ENCODE data around the gene RUNX3. TPM values are rescaled to one million over a fixed set of nuclear protein-coding genes. Genes with fewer than 3 reads are reported as not detected.

Gene RUNX3
- total and polyA plus RNA-seq, 2 of the 8 experiments (the other 6 are each of a cell fraction or from before 2014, with no cell fraction given), result 0.62 to 0.82 TPM

- Histone ChIP-seq H3K9ac (replicated peaks in 1 of 4; ENCODE audit: extremely low read depth in 1 of 4, low read depth in 3 of 4, low read length in 3 of 4) (no peak overlapping the region), H3K23me2 (ENCODE audit: low read depth, low read length) (peaks cover 2% of the 10 kb centered on the region; the same call in 1 of the 2 replicates), H2AK5ac (ENCODE audit: low read depth, low read length) (no peak overlapping the region), H3K4me1 (replicated peaks in 1 of 4; ENCODE audit: control insufficient read depth in 3 of 4, insufficient read depth in 4 of 4, low read length in 3 of 4) (peaks cover 0 to 24% (median 11%) of the 10 kb centered on the region in 4 experiments; a peak in 6 of 7 replicates), H2BK12ac (ENCODE audit: low read depth, low read length) (peak overlapping the region; percentile 2; the same call in 1 of the 2 replicates), H3K4me2 (ENCODE audit: insufficient read depth in 1 of 2, low read depth in 2 of 2, low read length in 2 of 2) (no peak overlapping the region), H3K79me1 (ENCODE audit: low read depth, low read length) (no peaks in the 10 kb centered on the region), H3K9me3 (ENCODE audit: insufficient read depth in 2 of 2, low read depth in 1 of 2, low read length in 1 of 2) (peaks cover 4 to 6% of the 10 kb centered on the region in 2 experiments), H4K20me1 (replicated peaks in 1 of 2; ENCODE audit: control insufficient read depth in 1 of 2, insufficient read depth in 2 of 2, low read length in 2 of 2) (peaks cover 0 to 3% of the 10 kb centered on the region in 2 experiments), H3K27me3 (replicated peaks in 1 of 4; ENCODE audit: control insufficient read depth in 3 of 4, extremely low read depth in 1 of 4, insufficient read depth in 3 of 4, low read length in 3 of 4) (no peaks in the 10 kb centered on the region; a peak in 1 of 7 replicates), H3K27ac (ENCODE audit: low read depth, low read length) (no peak overlapping the region), H3K56ac (replicated peaks; ENCODE audit: insufficient read length, low read depth, low read length) (no peak overlapping the region), H3K18ac (ENCODE audit: extremely low read depth, low read length) (no peak overlapping the region), H3K23ac (ENCODE audit: insufficient read length) (no peak overlapping the region), H2BK15ac (ENCODE audit: low read length) (no peak overlapping the region), H2AFZ (ENCODE audit: low read length) (no peak overlapping the region), H3K4me3 (ENCODE audit: extremely low read depth in 1 of 4, insufficient read depth in 2 of 4, low read depth in 3 of 4, low read length in 4 of 4) (no peak overlapping the region), H3K79me2 (ENCODE audit: control insufficient read depth in 1 of 2, insufficient read depth in 2 of 2, low read length in 2 of 2) (no peaks in the 10 kb centered on the region), H3K14ac (ENCODE audit: insufficient read length) (no peak overlapping the region), H4K91ac (replicated peaks; ENCODE audit: insufficient read length, low read length) (peak overlapping the region; percentile 67), H2BK20ac (ENCODE audit: low read length) (0 out of 2 replicates have a peak overlapping the region, but pooled peaks have one; percentile 66), H2BK120ac (replicated peaks; ENCODE audit: low read depth, low read length) (no peak overlapping the region), H2BK5ac (ENCODE audit: low read depth, low read length) (0 out of 2 replicates have a peak overlapping the region, but pooled peaks have one; percentile 53), H4K8ac (ENCODE audit: extremely low read depth, insufficient read depth, low read length) (no peak overlapping the region; the same call in 1 of the 2 replicates), H3K36me3 (ENCODE audit: control insufficient read depth in 2 of 4, insufficient read depth in 4 of 4, low read length in 3 of 4) (no peaks in the 10 kb centered on the region), H4K5ac (ENCODE audit: insufficient read length, low read depth, low read length) (no peak overlapping the region), H3K4ac (replicated peaks; ENCODE audit: insufficient read length, low read depth, low read length) (no peak overlapping the region)
- POLR2A ChIA-PET (ENCODE audit: partially characterized antibody), result no interaction called here
- DNase-seq (ENCODE audit: low read depth in 1 of 2, low spot score in 2 of 2) (no peak), FAIRE-seq (no peak)
- CTCF ChIA-PET (ENCODE audit: partially characterized antibody), result interaction anchor here (1.2 to 3.3 kb wide), 7 partner anchors 11 to 64 kb away, joined by 3 to 14 read pairs (median 5); no protein-coding TSS in a partner anchor
- WGBS, 2 experiments (ENCODE audit: extremely low coverage in 1 of 2, insufficient coverage in 1 of 2, insufficient read length in 1 of 2, insufficient replicate concordance in 2 of 2, low coverage in 1 of 2, low lambda C conversion rate in 2 of 2, missing lambda C conversion rate in 1 of 2), result 76% methylated on average over 5 of the region's 5 CpGs; no CpG with 5 or more reads in 1 of the 2 experiments
- no peak for TF ChIP-seq RXRA (IDR thresholded peaks at IDR 0.05; ENCODE audit: insufficient read depth, low read depth, low read length)
- no peak for TF ChIP-seq CREB1 (IDR thresholded peaks at IDR 0.05)
- TF ChIP-seq FOSL1 (IDR thresholded peaks at IDR 0.05; ENCODE audit: insufficient read depth, low read depth, low read length), result no peak
- TF ChIP-seq GABPA (IDR thresholded peaks at IDR 0.05; ENCODE audit: borderline replicate concordance, insufficient read depth, low read length), result no peak
- no peak for TF ChIP-seq NANOG (IDR thresholded peaks at IDR 0.05; ENCODE audit: insufficient read depth, low read depth, low read length, poor library complexity, severe bottlenecking)
- TF ChIP-seq BACH1 (IDR thresholded peaks at IDR 0.05; ENCODE audit: low read length), result no peak
- TF ChIP-seq ZNF274 (IDR thresholded peaks at IDR 0.05; ENCODE audit: borderline replicate concordance, extremely low read depth, low read length), result no peak
- no peak for TF ChIP-seq TAF1 (IDR thresholded peaks at IDR 0.05; ENCODE audit: low read depth, low read length)
- TF ChIP-seq TBP (IDR thresholded peaks at IDR 0.05; ENCODE audit: low read depth, low read length), result no peak
- no peak for TF ChIP-seq TCF12 (IDR thresholded peaks at IDR 0.05; ENCODE audit: low read depth, low read length)
- TF ChIP-seq, protein P1, sequence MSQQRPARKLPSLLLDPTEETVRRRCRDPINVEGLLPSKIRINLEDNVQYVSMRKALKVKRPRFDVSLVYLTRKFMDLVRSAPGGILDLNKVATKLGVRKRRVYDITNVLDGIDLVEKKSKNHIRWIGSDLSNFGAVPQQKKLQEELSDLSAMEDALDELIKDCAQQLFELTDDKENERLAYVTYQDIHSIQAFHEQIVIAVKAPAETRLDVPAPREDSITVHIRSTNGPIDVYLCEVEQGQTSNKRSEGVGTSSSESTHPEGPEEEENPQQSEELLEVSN (IDR thresholded peaks at IDR 0.05), result no peak
These were observed 43.2 kb upstream of the RUNX3 start for GRCh38 chr1:24973315-24973714.

All from H1 (cell line).